AG10803 (cell line): ENCODE data around the gene TCFL5.

Experiments
- DNase-seq: peaks from one replicate; pipeline ENCODE4 v3.0.0; 2010; ENCODE audit warnings: low read depth
- H3K4me3 ChIP-seq: 2 replicates; pipeline ENCODE4 v1.5.1; 2011; ENCODE audit warnings: mild to moderate bottlenecking, low read length, control low read depth
- TF ChIP-seq, protein P1 (sequence below): conservative IDR thresholded peaks from 2 replicates; pipeline ENCODE4 v1.5.1; 2011; ENCODE audit warnings: mild to moderate bottlenecking, low read length, control low read depth, inconsistent platforms

Gene TCFL5

GRCh38 chr20:62809530-62810428 is 51.8 kb downstream of the TCFL5 start:
- DNase-seq, result no peak
- H3K4me3 ChIP-seq, result no peak overlapping the region
- TF ChIP-seq, protein P1, sequence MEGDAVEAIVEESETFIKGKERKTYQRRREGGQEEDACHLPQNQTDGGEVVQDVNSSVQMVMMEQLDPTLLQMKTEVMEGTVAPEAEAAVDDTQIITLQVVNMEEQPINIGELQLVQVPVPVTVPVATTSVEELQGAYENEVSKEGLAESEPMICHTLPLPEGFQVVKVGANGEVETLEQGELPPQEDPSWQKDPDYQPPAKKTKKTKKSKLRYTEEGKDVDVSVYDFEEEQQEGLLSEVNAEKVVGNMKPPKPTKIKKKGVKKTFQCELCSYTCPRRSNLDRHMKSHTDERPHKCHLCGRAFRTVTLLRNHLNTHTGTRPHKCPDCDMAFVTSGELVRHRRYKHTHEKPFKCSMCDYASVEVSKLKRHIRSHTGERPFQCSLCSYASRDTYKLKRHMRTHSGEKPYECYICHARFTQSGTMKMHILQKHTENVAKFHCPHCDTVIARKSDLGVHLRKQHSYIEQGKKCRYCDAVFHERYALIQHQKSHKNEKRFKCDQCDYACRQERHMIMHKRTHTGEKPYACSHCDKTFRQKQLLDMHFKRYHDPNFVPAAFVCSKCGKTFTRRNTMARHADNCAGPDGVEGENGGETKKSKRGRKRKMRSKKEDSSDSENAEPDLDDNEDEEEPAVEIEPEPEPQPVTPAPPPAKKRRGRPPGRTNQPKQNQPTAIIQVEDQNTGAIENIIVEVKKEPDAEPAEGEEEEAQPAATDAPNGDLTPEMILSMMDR, result no peak

DNA sequence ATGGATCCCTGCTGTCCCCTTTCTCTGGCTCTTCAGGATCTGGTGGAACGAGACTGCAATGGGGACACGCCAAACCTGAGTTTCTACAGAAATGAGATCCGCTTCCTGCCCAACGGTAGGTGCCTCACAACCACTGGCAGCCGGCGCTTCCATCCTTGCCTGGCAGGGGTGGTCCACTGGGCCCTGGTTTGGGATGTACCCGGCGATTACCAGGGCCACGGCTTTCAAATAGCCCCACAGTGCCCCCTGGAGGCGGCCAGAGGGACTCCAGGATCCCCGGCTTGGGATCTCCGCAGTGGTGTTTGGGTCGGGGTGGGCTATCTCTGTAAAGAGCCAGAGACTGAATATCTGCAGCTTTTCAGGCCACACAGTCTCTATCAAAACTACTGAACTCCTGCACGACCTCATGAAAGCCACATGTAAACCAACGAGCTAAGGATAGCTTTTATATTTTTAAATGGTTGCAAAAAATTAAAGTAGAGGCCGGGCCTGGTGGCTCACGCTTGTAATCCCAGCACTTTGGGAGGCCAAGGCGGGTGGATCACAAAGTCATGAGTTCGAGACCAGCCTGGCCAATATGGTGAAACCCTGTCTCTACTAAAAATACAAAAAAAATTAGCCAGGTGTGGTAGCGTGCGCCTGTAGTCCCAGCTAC is 53.3 kb downstream of the TCFL5 start:
- peak; percentile 46 for DNase-seq
- TF ChIP-seq, protein P1, result peak; percentile 87
- no peak overlapping the region for H3K4me3 ChIP-seq

- no peak for DNase-seq
- TF ChIP-seq, protein P1, result no peak
- H3K4me3 ChIP-seq, result no peak overlapping the region
Measured at GRCh38 chr20:62807444-62808210, 54.0 kb downstream of the TCFL5 start.

- H3K4me3 ChIP-seq, result peak overlapping the region; percentile 80
- no peak for DNase-seq
- TF ChIP-seq, protein P1, result no peak
Measured at GRCh38 chr20:62806383-62807050, 55.1 kb downstream of the TCFL5 start.

DNA sequence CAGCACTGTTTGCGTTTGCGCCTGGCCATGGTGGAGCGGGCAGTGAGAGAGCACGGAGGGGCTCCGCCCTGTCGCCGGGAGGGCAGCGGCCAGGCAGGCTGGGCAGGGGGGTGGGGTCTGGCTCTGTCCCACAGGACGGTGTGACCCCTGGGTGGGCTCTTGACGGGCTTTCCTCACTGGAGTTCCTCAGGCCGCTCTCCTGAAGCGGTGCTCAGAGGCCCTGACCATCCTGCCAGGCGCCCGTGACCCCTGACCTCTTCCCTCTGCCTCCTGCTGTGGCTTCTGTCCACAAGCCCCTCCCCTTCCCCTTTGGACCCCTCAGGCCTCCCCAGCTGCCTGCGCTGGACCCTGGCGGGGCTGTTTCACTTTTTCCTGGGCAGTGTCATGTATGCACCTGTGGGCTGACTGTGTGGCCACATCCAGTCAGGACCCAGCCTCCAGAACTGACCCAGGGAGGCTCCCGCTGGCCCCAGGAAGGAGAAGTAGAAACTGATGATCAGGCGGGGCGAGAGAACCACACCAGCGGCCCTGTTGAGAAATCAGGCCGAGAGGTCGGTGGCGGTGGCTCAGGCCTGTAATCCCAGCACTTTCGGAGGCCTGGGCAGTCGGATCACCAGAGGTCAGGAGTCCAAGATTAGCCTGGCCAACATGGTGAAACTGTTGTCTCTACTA is 55.8 kb downstream of the TCFL5 start:
- TF ChIP-seq, protein P1, result no peak
- peak overlapping the region; percentile 80 for H3K4me3 ChIP-seq
- DNase-seq, result no peak

GRCh38 chr20:62805155-62805710 is 56.4 kb downstream of the TCFL5 start:
- peak overlapping the region; percentile 80 for H3K4me3 ChIP-seq
- DNase-seq, result no peak
- TF ChIP-seq, protein P1, result no peak; the same call in 1 of the 2 replicates
